AG04450 (cell line): ENCODE data around the gene PNPLA7. TPM values are rescaled to one million over a fixed set of nuclear protein-coding genes. Genes with fewer than 3 reads are reported as not detected.
"Not testable (repeated sequence)": the region's sequence is repeated elsewhere in the genome, so short reads cannot be mapped to it uniquely, and the experiment has no call there.

Source experiments
- CTCF ChIA-PET: fragments of 300-600, 350-600 bp; formaldehyde crosslinking; extraction: SDS; loops from one replicate; lab custom pipeline; 2022; ENCODE audit warnings: antibody characterized with exemption, inconsistent platforms; lab: Charles Lee
- POLR2A ChIA-PET: fragments of 350-600 bp; formaldehyde crosslinking; extraction: SDS; loops from one replicate; lab custom pipeline; 2021; ENCODE audit warnings: antibody characterized with exemption, inconsistent platforms; lab: Yijun Ruan, JAX
- DNase-seq: peaks from one replicate; pipeline ENCODE4 v3.0.0-alpha.2; 2011; ENCODE audit warnings: low read depth, low spot score
- H3K27ac ChIP-seq: one replicate; pipeline ENCODE4 v1.5.1; 2012; ENCODE audit warnings: low read depth, low read length, control low read depth
- H3K27me3 ChIP-seq: one replicate; pipeline ENCODE4 v1.6.0; 2012; ENCODE audit warnings: low read length; ENCODE audit not compliant: control insufficient read depth, insufficient read depth
- H3K4me3 ChIP-seq: 2 replicates; pipeline ENCODE4 v1.5.1; 2011; ENCODE audit warnings: mild to moderate bottlenecking, low read depth, low read length, control low read depth
- H3K9me3 ChIP-seq: 2 replicates; pipeline ENCODE4 v1.5.1; 2012; ENCODE audit warnings: low read length; ENCODE audit not compliant: control insufficient read depth, insufficient read depth
- polyA plus RNA-seq: library from polyadenylated mRNA; depleted of rRNA; stranded (reverse); fragments of >200 nt; gene quantifications from 2 replicates; pipeline ENCODE4 v1.2.3, GENCODE V29; 2011
- TF ChIP-seq, protein P1 (sequence below): IDR thresholded peaks from 2 replicates; pipeline ENCODE4 v1.5.1; 2011; ENCODE audit warnings: low read depth, low read length, control low read depth, inconsistent platforms

Gene PNPLA7
- polyA plus RNA-seq, 1 experiment, result 0.26 TPM

- Histone ChIP-seq H3K9me3 (peaks cover 6% of the 10 kb centered on the region; the same call in 1 of the 2 replicates), H3K27ac (no peak overlapping the region), H3K4me3 (no peak overlapping the region), H3K27me3 (peaks cover 4% of the 10 kb centered on the region)
- TF ChIP-seq, protein P1, sequence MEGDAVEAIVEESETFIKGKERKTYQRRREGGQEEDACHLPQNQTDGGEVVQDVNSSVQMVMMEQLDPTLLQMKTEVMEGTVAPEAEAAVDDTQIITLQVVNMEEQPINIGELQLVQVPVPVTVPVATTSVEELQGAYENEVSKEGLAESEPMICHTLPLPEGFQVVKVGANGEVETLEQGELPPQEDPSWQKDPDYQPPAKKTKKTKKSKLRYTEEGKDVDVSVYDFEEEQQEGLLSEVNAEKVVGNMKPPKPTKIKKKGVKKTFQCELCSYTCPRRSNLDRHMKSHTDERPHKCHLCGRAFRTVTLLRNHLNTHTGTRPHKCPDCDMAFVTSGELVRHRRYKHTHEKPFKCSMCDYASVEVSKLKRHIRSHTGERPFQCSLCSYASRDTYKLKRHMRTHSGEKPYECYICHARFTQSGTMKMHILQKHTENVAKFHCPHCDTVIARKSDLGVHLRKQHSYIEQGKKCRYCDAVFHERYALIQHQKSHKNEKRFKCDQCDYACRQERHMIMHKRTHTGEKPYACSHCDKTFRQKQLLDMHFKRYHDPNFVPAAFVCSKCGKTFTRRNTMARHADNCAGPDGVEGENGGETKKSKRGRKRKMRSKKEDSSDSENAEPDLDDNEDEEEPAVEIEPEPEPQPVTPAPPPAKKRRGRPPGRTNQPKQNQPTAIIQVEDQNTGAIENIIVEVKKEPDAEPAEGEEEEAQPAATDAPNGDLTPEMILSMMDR, result no peak
- POLR2A ChIA-PET, result no interaction called here
- CTCF ChIA-PET, result interaction anchor here (1.7 kb wide), 1 partner anchor 9 kb away, joined by 12 read pairs; no protein-coding TSS in a partner anchor
- no peak for DNase-seq
These were observed 5.9 kb downstream of the PNPLA7 start for GRCh38 chr9:137544176-137544760.

GRCh38 chr9:137543237-137543963, 6.8 kb downstream of the PNPLA7 start:
- DNase-seq, result no peak
- TF ChIP-seq, protein P1, result no peak
- CTCF ChIA-PET, result interaction anchor here (1.4 kb wide), 1 partner anchor 9 kb away, joined by 3 read pairs; the partner anchor contains the start of gene MRPL41
- no peak overlapping the region for H3K4me3 ChIP-seq
- peaks cover 4% of the 10 kb centered on the region for H3K27me3 ChIP-seq
- POLR2A ChIA-PET, result no interaction called here
- peaks cover 6% of the 10 kb centered on the region; the same call in 1 of the 2 replicates for H3K9me3 ChIP-seq
- H3K27ac ChIP-seq, result no peak overlapping the region

DNA sequence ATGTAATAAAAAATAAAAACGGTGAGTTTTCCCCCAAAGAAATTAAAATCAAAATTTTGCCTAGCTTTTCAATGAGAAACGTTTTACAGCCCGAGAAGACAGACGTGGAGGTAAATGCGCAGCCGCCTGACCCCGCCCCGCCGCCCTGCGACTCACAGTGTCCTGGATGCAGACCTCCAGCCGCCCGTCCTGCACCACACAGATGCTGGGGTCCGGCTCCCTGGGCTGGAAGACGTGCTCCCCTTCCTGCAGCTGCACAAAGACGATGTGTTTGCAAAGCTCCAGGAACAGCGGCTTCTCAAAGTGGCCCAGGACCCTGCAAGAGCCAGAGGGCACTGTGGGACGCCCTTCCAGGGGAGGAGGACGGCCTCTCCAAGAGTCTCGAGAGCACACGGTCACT, 7.7 kb downstream of the PNPLA7 start:
- Histone ChIP-seq H3K27me3 (peaks cover 4% of the 10 kb centered on the region), H3K9me3 (peaks cover 6% of the 10 kb centered on the region; the same call in 1 of the 2 replicates), H3K27ac (no peak overlapping the region), H3K4me3 (no peak overlapping the region)
- POLR2A ChIA-PET, result interaction anchor here (0.8 kb wide), 1 partner anchor 9 kb away, joined by 3 read pairs; the partner anchor contains the start of gene MRPL41
- TF ChIP-seq, protein P1, result no peak
- no peak for DNase-seq
- CTCF ChIA-PET, result interaction anchor here (0.6 to 1.4 kb wide), 2 partner anchors 10 to 120 kb away, joined by 3 to 7 read pairs; partner anchors contain the start of genes EXD3, MRPL41 and NOXA1

GRCh38 chr9:137540536-137540935, 9.7 kb downstream of the PNPLA7 start:
- no peak for DNase-seq
- POLR2A ChIA-PET, result no interaction called here
- Histone ChIP-seq H3K9me3 (no peaks in the 10 kb centered on the region; the same call in 1 of the 2 replicates), H3K4me3 (no peak overlapping the region), H3K27ac (no peak overlapping the region), H3K27me3 (peaks cover 4% of the 10 kb centered on the region)
- CTCF ChIA-PET, result no interaction called here
- TF ChIP-seq, protein P1, result no peak

DNA sequence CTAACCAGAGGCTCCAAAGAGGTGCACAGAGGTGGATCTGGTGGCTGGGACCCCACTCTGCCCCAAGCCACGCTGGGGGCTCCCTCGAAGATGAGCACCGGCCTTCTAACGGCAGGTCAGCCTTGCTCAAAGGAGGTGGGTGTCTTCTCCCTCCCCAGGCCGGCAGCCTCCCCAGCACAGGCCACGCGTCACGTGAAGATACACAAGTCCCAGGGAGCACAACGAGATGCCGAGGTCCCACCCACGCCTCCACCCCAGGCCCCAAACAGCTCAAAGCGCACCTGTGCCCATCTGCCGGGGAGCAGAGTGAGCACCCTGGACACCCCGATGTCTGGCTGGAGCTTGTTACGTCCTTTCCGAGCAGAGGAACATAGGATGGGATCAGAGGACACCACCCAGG, 12.1 kb downstream of the PNPLA7 start:
- H3K4me3 ChIP-seq, result no peak overlapping the region
- TF ChIP-seq, protein P1, result no peak
- H3K9me3 ChIP-seq, result no peaks in the 10 kb centered on the region; the same call in 1 of the 2 replicates
- DNase-seq, result no peak
- ChIA-PET CTCF (no interaction called here), POLR2A (no interaction called here)
- no peak overlapping the region for H3K27ac ChIP-seq
- peaks cover 2% of the 10 kb centered on the region for H3K27me3 ChIP-seq

- H3K9me3 ChIP-seq, H3K27ac ChIP-seq, POLR2A ChIA-PET, DNase-seq, H3K4me3 ChIP-seq, H3K27me3 ChIP-seq, CTCF ChIA-PET: not testable (repeated sequence)
These were observed 13.5 kb downstream of the PNPLA7 start for GRCh38 chr9:137536594-137537131.
